Fibroblast of peridontal ligament (primary cell): ENCODE data around the gene STXBP3.
A peak's percentile ranks its signal among the peaks of the same experiment; 100 is the strongest.
"Not testable (repeated sequence)": the region's sequence is repeated elsewhere in the genome, so short reads cannot be mapped to it uniquely, and the experiment has no call there.

ENCODE experiments used
- DNase-seq: peaks from one replicate; pipeline ENCODE4 v3.0.0-alpha.2; 2010; ENCODE audit errors: extremely low read depth

Gene STXBP3

DNA sequence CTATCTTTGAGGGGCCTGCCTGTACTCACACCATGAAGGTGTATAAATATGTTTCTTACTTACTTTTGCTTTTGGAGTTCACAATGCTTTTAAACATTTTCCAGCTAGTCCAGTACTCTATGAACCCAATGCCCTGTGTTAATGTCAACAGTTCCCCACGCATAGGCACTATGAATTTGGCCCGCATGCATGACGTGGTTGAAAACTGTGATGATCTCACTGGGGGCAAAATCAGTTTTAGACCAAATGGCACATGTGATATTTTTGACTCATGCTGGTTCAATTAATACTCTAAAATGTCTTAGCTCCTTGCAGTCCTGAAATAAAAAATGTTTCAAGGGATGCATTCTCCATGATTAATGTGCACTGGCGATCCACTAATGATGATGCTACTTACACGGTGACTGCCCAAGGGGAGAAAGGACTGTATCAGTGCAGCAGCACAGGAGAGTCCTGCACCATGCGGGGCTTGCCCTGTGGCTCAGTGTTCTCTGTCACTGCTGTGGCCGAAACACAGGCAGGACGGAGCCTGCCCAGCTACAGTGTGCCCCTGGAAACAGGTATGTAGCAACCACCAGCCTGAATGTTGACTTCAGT is 18.0 kb upstream of the STXBP3 start:
- no peak for DNase-seq

DNA sequence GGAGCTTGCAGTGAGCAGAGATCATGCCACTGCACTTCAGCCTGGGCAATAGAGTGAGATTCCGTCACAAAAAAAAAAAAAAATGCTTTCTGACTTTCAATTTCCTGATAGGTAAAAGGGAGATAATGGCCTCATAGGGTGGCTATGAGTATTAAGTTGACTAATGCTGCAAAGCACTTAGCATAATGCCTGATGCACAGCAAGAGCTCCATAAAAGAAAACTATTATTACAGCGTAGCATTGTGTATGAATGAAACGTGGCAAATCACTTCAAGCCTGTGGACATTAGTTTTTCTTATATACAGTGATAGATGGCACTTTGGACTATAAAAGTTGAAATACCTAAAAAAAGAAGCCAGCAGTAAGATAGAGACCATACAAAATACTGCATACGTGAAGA is 17.0 kb upstream of the STXBP3 start:
- no peak for DNase-seq

DNA sequence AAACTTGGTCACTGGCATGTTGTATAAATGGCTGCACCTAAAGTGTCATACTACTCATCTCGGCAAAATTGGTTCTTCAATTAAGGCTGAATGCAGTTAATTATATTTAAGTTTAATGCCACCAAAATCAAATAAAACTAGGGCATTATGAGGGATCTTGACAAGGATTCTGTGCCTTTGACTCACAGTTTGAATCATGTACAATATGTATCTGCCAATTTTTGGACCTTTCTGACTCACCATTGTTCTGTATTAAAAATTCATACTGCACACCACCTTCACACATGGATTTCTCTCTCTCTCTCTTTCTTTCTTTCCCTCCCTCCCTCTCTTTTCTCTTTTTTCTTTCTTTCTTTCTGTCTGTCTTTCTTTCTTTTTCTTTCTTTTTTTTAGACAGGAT is 14.1 kb upstream of the STXBP3 start:
- no peak for DNase-seq

DNA sequence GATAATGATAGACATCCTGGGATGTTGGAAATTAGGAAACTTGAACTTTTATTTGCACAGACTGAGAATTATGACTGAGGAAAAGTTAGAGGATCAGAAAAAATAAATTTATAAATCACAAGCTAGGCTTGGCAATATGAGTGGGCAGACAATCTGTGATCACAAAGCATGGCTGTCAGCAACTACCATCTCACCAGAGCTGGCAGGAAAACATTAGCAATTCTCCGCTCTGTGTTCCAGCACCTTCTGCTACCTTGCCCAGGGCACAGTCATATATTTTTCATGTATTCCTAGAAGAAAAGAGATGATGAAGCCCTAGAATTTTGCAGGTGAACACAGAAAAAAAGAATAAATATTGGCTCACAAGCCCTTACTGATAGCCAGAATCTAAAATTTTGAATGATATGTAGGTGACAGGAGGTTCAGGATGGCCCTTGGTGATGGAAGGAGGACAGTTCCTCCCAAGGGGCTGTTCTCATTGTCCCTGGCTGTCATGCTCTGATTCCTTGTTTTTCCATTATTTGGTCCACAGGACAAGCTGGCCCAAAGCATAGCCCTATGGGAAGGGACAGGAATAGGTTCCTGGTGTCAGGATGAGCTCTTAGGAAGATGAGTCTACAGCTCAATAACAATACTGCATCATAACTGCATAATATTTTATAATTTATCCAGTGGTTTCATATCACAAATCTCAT is 12.2 kb upstream of the STXBP3 start:
- no peak for DNase-seq

DNA sequence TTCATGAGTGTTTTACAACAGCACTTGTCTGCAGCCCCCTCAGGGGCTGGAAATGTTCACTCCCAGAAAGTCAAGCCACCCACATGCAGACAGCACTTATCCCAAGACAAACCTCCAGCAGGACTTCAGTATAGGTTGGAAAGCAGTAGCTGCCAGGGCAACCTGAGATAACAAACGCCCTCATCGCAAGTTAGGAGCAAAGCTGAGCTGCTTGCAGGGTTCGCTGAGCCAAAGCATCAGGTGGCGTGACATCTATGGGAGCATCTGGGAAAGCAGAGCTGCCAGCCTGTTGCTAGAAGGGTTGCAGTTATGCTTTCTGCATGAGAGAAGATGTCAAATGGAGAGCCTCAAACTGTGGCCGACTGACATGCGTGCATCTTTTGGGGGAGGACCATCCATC is 4.2 kb upstream of the STXBP3 start:
- no peak for DNase-seq

DNA sequence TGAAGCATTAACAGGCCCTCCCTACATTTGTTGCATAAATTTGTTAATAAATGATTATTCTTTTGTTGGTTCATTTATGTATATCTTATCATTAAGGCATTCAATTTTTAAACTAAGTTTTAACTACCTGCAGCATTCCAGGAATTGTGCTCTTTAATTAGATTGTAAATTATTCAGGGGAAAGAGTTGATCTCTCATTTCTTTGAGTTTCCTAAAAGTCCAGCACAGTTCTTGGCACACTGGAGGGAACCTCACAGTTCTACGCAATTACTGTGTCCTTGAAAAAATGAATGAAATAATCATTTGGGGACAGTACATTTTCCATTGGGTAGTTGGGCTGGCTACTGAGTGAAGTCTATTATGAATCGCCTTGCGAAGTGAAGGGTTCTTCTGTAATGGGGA is 493 bp upstream of the STXBP3 start:
- no peak for DNase-seq

DNA sequence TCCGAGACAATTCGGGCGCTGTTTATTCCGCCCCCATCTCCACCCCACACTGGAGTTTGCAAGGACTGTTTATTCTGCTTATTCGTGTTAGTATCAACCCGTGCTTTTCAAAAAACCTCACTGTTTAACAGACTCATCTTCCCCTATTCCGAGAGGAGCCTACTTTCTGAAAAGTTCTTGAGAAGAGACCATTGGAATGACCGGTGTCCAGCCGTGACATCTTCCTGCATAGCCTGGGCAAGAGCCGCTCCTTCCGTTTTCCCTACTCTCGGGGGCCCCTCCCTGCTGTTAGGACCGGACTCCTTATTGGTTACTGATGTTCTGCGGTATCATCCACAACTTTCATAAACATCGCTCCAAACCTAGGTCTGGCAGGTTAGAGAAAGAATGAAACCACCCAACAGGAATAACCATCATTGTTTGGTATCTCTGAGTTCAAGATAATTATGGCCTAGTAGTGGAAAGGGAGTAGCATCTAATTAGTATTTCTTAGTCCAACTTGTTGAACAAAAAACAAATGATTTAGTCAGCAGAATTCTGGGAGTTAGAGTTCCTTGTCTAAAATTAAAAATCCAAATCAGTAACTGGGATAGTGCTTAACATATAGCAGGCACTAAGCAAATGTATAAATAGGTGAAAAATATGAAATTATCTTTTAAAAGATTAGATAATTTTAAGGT is 837 bp downstream of the STXBP3 start:
- DNase-seq, result peak; percentile 81

DNA sequence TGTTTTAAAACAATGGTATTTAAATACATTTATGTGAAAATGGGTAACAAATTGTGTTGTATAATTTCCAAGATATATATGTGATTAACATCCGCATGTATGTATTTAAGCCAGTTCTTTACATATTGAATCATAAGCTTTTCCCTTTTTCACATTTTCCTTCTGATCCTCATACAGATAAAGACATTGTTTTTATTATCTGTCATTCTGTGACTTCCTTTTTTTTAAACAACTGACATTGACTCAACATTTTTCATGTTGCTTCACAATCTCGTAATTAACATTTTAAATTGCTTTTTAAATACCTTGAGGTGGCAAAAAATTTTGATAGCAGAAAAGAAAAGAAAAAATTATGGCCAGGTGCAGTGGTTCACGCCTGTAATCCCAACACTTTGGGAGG is 1.4 kb downstream of the STXBP3 start:
- DNase-seq, result no peak

DNA sequence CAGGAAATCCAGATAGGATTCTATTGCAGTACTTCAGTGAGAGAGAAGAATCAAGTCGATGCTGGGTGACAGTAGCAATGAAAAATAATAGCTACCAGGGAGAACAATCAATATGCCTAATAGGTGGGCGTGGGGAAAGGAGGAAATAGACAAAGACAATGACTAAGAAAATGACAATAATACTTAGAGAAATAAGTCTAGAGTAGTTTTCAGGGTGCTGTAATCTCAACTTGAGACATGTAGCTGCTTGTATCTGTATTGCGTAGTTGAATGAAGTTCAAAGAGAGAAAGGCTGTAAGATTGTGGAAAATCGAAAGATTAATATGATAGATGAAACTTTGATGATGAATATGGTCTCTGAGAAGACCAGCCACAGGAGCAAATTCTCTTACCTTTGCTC is 2.6 kb downstream of the STXBP3 start:
- no peak for DNase-seq

DNA sequence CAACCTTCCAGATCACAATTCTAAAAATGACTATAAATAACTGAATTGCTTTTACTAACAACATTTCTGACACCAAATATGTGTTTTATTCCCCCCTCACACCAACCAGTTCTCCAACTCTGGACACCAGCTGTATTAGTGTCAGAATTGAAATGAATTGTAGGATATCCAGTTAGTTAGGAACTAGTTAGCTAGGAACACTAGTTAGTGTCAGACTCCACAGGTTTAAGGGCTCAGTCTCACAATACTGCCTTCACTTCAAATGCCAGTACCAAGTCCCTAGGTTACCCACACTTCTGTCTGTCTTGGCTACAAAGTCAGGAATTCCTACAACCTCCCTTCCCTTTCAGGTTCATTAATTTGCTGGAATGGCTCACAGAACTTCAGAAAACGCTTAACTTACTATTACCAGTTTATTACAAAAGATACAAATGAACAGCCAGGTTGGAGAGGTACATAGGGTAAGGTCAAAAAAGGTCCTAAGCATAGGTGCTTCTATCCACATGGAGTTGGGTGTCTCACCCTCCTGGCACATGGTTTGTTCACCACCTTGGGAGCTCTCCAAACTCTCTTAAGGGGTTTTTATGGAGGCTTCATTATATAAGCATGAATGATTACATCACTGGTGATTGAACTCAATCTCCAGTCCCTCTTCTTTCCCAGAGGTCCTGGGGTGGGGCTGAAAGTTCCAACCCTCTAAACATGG is 4.2 kb downstream of the STXBP3 start:
- DNase-seq, result no peak

DNA sequence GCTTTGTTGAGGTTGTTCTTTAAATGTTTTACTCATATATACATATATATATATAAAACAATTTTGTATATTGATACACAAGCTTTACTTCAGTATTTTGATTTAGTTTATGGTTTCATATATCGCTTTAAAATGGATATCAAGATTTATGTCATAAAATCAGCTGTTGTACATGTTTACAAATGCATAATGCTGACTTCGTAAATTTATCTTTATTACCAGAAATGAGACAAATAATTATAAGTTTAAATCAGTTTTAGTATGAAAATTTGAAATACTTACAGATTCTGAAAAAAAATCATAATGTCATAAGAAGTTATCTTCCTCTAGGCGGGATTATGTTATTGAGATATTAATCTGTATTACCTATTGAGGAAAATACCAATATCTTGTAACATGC is 6.9 kb downstream of the STXBP3 start:
- no peak for DNase-seq

DNA sequence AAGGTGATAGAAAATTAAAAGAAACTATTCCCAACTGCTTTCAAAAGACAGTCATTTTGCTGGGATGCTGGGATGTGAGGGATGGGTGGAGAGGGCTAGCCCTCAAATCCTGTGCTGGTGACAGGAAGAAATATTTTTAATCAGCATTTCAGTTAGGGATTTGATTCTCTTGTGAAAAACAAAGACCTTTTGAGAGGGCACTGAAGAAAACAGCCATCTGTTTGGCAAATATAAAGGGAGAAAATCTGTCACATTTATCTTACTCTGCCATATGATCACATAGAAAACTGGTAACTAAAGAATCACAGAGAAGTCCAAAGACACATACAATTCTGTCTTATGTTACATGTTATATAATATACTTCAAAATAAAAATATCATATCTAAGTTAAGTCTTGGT is 12.3 kb downstream of the STXBP3 start:
- no peak for DNase-seq

DNA sequence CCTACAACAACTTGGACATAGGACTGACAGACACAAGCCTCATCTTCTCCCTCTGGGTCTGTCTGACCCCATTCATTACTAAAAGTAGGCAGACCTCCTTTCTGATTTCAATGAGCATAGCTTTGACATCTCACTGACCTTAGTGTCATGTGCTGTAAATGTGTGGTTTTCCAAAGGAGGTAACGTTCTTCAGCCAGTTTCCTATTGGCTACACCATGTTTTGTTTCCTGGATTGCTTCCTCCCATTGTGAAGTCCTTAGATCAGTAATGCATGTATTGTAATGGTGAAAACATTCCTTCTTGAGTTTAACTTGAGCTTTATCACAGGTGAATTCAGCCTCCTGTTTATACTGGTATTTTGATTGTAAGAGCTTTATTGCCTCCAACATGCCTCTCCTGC is 20.6 kb downstream of the STXBP3 start:
- no peak for DNase-seq

DNA sequence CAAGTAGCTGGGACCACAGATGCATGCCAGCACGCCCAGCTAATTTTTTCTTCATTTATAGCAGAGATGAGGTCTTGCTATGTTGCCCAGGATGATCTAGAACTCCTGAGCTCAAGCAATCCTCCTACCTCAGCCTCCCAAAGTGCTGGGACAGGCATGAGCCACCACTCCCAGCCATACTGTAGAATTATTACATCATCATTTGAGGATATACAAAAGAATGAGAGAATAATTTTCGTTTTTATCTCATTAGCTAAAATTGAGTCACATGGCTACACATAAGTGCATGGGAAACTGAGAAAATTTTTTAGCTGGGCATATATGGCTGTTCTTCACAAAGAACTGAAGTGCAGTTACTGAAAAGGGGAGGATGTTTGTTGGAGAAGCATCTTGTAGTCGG is 21.2 kb downstream of the STXBP3 start:
- DNase-seq, result no peak

DNA sequence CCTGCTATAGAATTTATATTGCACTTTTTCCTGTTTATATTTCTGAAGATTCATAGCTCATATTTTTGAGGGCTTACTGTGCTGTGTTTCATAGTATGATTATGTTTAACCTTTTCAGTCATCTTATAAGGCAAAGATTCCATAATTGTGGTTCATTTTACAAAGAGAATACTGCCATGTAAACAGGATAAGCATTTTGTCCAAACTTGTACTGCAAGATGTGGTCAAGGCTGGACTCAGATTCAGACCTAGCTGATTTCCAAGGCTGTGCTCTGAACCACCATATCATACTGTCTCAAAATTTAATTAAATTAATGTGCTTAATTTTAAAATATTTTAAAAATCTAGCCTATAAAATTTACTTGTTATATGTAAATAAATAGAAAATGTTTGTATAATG is 31.4 kb downstream of the STXBP3 start:
- DNase-seq, result no peak

DNA sequence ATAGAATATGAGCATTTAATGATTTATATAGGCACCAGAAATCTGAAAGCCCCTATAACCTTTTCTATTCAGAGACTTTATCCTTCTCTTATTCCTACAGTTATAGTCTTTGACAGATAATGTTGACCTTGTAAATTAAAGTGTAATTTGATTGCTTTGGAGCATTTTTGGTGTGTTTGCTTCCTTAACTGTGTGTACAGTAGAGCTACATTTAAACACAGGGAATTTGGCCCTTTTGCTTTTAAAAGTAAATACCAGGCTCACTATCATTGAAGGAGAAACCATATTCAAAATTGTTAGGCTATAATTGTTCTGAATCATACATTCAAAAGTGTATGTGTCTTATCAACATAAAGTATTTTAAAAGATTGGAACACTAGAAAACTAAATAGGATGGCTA is 33.0 kb downstream of the STXBP3 start:
- no peak for DNase-seq

DNA sequence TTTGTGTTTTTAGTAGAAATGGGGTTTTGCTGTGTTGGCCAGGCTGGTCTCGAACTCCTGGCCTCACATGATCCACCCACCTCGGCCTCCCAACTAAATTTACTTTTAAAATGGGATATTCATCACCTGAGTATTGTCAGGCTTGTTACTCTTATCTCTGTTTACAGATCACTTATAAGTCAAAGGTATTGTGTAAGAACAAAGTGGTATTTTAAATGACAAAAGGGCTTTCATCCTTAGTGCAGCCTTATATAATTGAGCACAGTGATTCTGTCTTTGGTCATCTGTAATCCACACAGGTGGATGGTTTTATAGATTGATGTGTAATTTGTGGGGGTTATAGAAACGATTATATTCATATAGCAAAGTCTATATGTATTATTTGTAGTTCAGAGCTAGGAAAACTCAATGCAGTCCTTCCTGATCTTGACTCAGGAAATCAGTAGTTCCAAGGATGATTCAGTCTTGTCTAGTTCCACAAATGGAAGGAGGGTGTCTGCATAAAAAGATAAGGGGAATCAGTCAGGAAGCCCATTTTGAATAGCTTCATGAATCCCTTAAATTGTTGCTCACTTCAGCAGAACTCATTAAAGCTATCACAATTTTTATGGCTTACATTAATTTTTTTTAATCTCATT is 34.6 kb downstream of the STXBP3 start:
- no peak for DNase-seq

DNA sequence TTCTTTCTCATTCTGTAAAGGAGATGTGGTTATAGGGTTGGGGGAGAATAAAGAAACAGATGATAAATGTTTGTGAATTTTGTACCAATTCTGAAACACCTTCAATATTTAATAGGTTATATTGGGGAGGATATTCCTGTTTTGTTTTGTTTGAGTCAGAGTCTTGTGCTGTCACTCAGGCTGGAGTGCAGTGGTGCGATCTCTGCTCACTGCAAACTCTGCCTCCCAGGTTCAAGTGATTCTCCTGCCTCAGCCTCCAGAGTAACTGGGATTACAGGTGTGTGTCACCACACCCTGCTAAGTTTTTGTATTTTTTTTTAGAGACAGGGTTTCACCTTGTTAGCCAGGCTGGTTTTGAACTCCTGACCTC is 35.1 kb downstream of the STXBP3 start:
- DNase-seq, result not testable (repeated sequence)

DNA sequence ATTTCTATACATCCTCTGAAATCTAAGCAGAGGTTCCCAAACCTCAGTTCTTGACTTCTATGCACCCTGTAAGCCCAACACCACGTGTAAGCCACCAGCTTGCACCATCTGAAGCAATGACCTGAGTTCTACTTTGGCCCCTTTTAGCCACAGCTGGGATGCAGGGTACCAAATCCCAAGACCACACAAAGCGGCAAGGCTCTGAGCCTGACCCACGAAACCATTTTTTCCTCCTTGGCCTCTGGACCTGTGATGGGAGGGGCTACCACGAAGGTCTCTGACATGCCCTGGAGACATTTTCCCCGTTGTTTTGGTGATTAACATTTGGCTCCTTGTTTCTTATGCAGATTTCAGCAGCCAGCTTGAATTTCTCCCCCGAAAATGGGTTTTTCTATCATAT is 38.8 kb downstream of the STXBP3 start:
- no peak for DNase-seq

DNA sequence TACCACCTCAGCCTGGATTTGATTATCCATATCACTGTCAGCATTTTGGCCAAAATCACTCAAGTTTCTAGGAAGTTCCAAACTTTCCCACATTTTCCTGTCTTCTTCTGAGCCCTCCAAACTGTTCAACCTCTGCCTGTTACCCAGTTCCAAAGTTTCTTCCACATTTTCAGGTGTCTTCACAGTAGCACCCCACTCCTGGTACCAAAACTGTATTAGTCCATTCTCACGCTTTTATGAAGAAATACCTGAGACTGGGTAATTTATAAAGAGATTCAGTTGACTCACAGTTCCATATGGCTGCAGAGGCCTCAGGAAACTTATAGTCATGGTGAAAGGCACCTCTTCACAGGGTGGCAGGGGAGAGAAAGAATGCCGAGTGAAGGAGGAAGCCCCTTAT is 39.4 kb downstream of the STXBP3 start:
- no peak for DNase-seq

DNA sequence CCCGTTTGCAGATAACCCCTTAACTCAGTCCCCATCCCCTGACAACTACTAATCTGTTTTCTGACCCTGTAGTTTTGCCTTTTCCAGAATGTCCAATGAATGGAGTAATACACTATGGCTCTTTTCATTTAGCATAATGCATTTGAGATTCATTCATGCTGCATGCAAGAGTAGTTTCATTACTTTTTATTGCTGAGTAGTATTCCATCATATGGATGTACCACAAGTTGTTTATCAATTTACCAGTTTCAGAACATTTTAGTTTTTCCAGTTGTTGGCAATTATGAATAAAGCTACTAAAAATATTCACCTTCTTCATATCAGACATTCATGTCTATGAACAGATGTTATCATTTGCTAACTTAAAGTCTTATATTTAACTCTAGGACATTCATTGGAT is 45.3 kb downstream of the STXBP3 start:
- no peak for DNase-seq

DNA sequence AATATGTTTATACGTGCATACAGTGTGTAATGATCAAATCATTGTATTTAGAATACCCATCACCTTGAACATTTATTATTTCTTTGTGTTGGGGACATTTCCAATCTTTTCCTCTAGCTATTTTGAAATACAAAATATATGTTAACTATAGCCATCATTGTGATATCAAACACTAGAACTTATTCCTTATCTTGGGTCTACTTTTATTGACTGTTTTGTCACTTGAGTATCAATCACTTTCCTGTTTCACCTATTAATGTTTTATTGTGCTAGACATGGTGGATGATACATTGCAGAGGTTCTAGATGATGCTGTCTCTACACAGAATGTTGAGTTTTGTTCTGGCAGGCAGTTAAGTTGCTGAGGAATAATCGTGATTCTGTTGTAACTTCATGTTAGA is 45.9 kb downstream of the STXBP3 start:
- no peak for DNase-seq
